NCI-H2081 treated with DMSO at 0.1 percent for 48 hours (cell line): ENCODE results near the gene NRCAM.

Experiments used
- DNase-seq: peaks from one replicate; lab custom pipeline; 2025; lab: John Stamatoyannopoulos, UW

NRCAM gene

GRCh38 chr7:108156897-108157605 lies 299.2 kb downstream of the NRCAM start:
- no peak for DNase-seq

GRCh38 chr7:108152198-108152597 lies 304.0 kb downstream of the NRCAM start:
- DNase-seq = no peak

- no peak for DNase-seq
Measured at GRCh38 chr7:108149908-108150307, 306.3 kb downstream of the NRCAM start.

- no peak for DNase-seq
Measured at GRCh38 chr7:108149119-108149518, 307.1 kb downstream of the NRCAM start.

- DNase-seq = peak; percentile 26
Measured at GRCh38 chr7:108147031-108147563, 309.1 kb downstream of the NRCAM start.

- DNase-seq = peak; percentile 69
Measured at GRCh38 chr7:108146070-108146842, 310.0 kb downstream of the NRCAM start.

- DNase-seq = no peak
Measured at GRCh38 chr7:108145401-108145800, 310.8 kb downstream of the NRCAM start.

GRCh38 chr7:108144931-108145330 lies 311.3 kb downstream of the NRCAM start:
- no peak for DNase-seq

GRCh38 chr7:108143658-108144420 lies 312.4 kb downstream of the NRCAM start:
- no peak for DNase-seq

GRCh38 chr7:108142675-108143259 lies 313.5 kb downstream of the NRCAM start:
- no peak for DNase-seq

- no peak for DNase-seq
Measured at GRCh38 chr7:108142180-108142579, 314.1 kb downstream of the NRCAM start.

GRCh38 chr7:108140671-108141070 lies 315.6 kb downstream of the NRCAM start:
- no peak for DNase-seq

GRCh38 chr7:108138911-108139310 lies 317.3 kb downstream of the NRCAM start:
- DNase-seq = no peak

- DNase-seq = no peak
Measured at GRCh38 chr7:108137993-108138392, 318.2 kb downstream of the NRCAM start.

GRCh38 chr7:108137040-108137439 lies 319.2 kb downstream of the NRCAM start:
- no peak for DNase-seq

- no peak for DNase-seq
Measured at GRCh38 chr7:108136191-108136688, 320.0 kb downstream of the NRCAM start.

- no peak for DNase-seq
Measured at GRCh38 chr7:108135446-108136190, 320.6 kb downstream of the NRCAM start.

- no peak for DNase-seq
Measured at GRCh38 chr7:108134486-108134885, 321.8 kb downstream of the NRCAM start.

GRCh38 chr7:108132551-108133265 lies 323.5 kb downstream of the NRCAM start:
- DNase-seq = no peak

- DNase-seq = no peak
Measured at GRCh38 chr7:108130261-108130660, 326.0 kb downstream of the NRCAM start, which contains the start of gene LAMB4. LAMB4 (minus strand) TSS chr7:108130361; CDS start chr7:108123164, 7,197 bp downstream.
